Left renal cortex interstitium (tissue), 4 donors: ENCODE measurements around the gene VIP. TPM values are rescaled to one million over a fixed set of nuclear protein-coding genes. Genes with fewer than 3 reads are reported as not detected.

Experiments
- DNase-seq, 4 donors: peaks; one replicate each; pipeline ENCODE4 v3.0.0-alpha.2; 2013; ENCODE audit warnings: low read depth in 4 of 4, low spot score in 2 of 4, missing footprints in 1 of 4
- polyA plus RNA-seq, 4 donors: library from polyadenylated mRNA; unstranded; fragments of 120-200 nt; gene quantifications; one replicate each; pipeline ENCODE4 v1.2.1, GENCODE V29; 2013; ENCODE audit not compliant: insufficient read length in 4 of 4

The VIP gene
- polyA plus RNA-seq, 4 donors, result 0.59 to 1.2 (median 0.88) TPM

GRCh38 chr6:152775428-152775827 lies 24.8 kb downstream of the VIP start:
- no peak for DNase-seq

GRCh38 chr6:152776833-152777232 lies 26.2 kb downstream of the VIP start:
- no peak for DNase-seq

DNA sequence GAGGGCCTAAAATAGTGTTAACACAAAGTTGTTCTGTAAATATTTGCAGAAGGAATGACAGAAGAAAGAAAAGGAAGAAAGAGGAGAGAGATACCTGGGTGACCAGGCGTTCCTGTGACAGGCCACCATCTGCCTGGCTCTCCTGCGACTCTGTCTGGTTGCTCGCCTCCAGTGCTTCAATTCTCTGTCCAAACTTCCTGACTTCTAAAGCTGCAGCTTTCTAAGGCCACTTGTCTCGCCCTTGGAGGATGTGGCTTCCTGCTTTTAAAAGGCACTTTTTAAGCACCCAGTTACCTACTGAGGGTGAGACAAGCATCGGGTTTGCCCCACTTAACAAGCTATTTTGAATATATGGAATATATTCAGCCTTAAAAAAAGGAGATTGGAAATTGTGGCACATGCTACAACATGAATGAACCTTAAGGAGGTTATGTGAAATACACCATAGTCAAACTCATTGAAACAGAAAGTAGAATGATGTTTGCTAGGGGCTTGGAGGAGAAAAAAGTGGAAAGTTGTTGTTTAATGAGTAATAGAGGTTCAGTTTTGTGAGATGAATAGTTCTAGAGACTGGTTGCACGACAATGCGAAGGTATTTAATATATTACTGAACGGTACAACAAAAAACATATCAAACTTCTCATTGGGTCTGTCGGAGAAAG lies 32.8 kb downstream of the VIP start:
- DNase-seq, result no peak

DNA sequence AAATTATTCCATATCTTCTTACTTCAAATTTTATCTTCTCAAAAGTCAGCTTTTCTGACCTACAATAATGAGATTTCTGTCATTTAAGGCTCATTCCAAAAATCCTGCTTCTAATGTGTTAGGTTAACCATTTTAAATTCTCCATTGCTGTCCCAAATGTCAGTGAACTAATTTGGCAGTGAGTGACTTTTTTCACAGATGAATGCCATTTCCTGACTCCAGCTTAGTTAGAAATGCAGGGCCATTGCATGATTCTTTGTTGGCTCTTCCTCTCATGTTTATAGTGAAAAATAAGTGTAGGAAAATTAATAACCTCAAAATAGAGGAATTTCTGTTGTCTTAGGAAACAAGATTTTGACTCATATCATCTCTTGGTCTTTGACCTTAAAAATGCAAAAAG lies 44.1 kb downstream of the VIP start:
- DNase-seq, result no peak

DNA sequence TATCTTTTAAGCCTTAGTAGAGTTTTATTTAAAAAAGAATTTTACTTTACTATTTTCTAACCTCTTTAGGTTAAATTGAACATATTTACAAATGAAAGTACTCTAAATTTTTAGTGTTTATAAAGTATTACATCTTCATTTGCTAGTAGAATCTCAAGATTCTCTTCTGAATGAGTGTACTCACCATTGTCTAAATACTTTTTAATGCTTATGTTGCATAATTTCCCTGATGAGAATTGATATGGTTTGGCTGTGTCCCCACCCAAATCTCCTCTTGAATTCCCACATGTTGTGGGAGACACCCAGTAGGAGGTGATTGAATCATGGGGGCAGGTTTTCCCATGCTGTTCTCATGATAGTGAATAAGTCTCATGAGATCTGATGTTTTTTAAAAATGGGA lies 53.6 kb downstream of the VIP start:
- DNase-seq, result no peak

Other genes starting within 250 kb of the VIP start
- 100 to 1,000 TPM in 2 of 4 donors, 10 to 100 TPM in 2; 85.2 to 106 (median 101) TPM for gene SYNE1, start 113.4 kb upstream of the VIP start, polyA plus RNA-seq
- 10 to 100 TPM; 12.5 to 21.8 (median 16.0) TPM for gene MYCT1, start 52.9 kb upstream of the VIP start, polyA plus RNA-seq
- gene FBXO5, start 232.2 kb downstream of the VIP start, polyA plus RNA-seq, result 10 to 100 TPM; 30.6 to 34.7 (median 31.9) TPM